Trophoblast cell (in vitro differentiated cells and primary cell): ENCODE results near the gene EXT2.

Source experiments
- DNase-seq, 2 donors: peaks; one replicate each; pipeline ENCODE4 v3.0.0-alpha.2; 2016
- H2AFZ ChIP-seq: 2 replicates; pipeline ENCODE4 v1.6.1; 2013; ENCODE audit warnings: low read length, moderate library complexity, mild to moderate bottlenecking; ENCODE audit not compliant: insufficient read depth, poor library complexity
- H2AK5ac ChIP-seq: 2 replicates; pipeline ENCODE4 v1.6.1; 2013; ENCODE audit warnings: mild to moderate bottlenecking, low read length
- H2BK120ac ChIP-seq: 2 replicates; pipeline ENCODE4 v1.6.1; 2013; ENCODE audit warnings: low read length, mild to moderate bottlenecking, moderate library complexity; ENCODE audit not compliant: insufficient read depth, poor library complexity
- H2BK12ac ChIP-seq: 2 replicates; pipeline ENCODE4 v1.6.1; 2013; ENCODE audit warnings: mild to moderate bottlenecking, low read length, moderate library complexity
- H2BK5ac ChIP-seq: 2 replicates; pipeline ENCODE4 v1.6.1; 2013; ENCODE audit warnings: low read length, low read depth, moderate library complexity, mild to moderate bottlenecking; ENCODE audit not compliant: poor library complexity
- H3K14ac ChIP-seq: 2 replicates; pipeline ENCODE4 v1.6.1; 2013; ENCODE audit warnings: mild to moderate bottlenecking, low read length
- H3K18ac ChIP-seq: 2 replicates; pipeline ENCODE4 v1.6.1; 2013; ENCODE audit warnings: mild to moderate bottlenecking, low read length
- H3K23ac ChIP-seq: 2 replicates; pipeline ENCODE4 v1.6.1; 2013; ENCODE audit warnings: low read length
- H3K27ac ChIP-seq: 2 replicates; pipeline ENCODE4 v1.5.1; 2013; ENCODE audit warnings: low read depth, mild to moderate bottlenecking, inconsistent platforms, low read length, moderate library complexity
- H3K27me3 ChIP-seq: 2 replicates; pipeline ENCODE4 v1.6.1; 2013; ENCODE audit warnings: inconsistent platforms, mild to moderate bottlenecking, low read length, moderate library complexity; ENCODE audit not compliant: insufficient read depth
- H3K36me3 ChIP-seq, 2 experiments: 1 replicate in 1 of 2; 2 replicates in 1 of 2; pipeline ENCODE4 v1.6.1; 2013; ENCODE audit warnings: low read length in 2 of 2, mild to moderate bottlenecking in 2 of 2, moderate library complexity in 1 of 2; ENCODE audit not compliant: insufficient read depth in 2 of 2, control insufficient read depth in 1 of 2
- H3K4ac ChIP-seq: 2 replicates; pipeline ENCODE4 v1.6.1; 2013; ENCODE audit warnings: low read depth, mild to moderate bottlenecking, low read length, moderate library complexity
- H3K4me1 ChIP-seq, 2 experiments: 1 replicate in 1 of 2; 2 replicates in 1 of 2; pipeline ENCODE4 v1.6.1; 2013; ENCODE audit warnings: low read length in 2 of 2, mild to moderate bottlenecking in 2 of 2, moderate library complexity in 1 of 2; ENCODE audit not compliant: insufficient read depth in 2 of 2, control insufficient read depth in 1 of 2
- H3K4me2 ChIP-seq: 2 replicates; pipeline ENCODE4 v1.6.1; 2013; ENCODE audit warnings: inconsistent platforms, mild to moderate bottlenecking, low read length, moderate library complexity
- H3K4me3 ChIP-seq: 2 replicates; pipeline ENCODE4 v1.5.1; 2013; ENCODE audit warnings: mild to moderate bottlenecking, low read depth, low read length, inconsistent platforms
- H3K79me1 ChIP-seq: one replicate; pipeline ENCODE4 v1.6.1; 2013; ENCODE audit warnings: low read length
- H3K79me2 ChIP-seq: 2 replicates; pipeline ENCODE4 v1.6.1; 2013; ENCODE audit warnings: low read length, mild to moderate bottlenecking; ENCODE audit not compliant: control insufficient read depth, insufficient read depth, poor library complexity
- H3K9ac ChIP-seq: 2 replicates; pipeline ENCODE4 v1.6.1; 2013; ENCODE audit warnings: mild to moderate bottlenecking, low read length
- H3K9me3 ChIP-seq: 2 replicates; pipeline ENCODE4 v1.6.1; 2013; ENCODE audit warnings: low read depth, mild to moderate bottlenecking, control low read depth, inconsistent platforms, low read length; ENCODE audit not compliant: insufficient read depth
- H4K12ac ChIP-seq: 2 replicates; pipeline ENCODE4 v1.6.1; 2013; ENCODE audit warnings: low read depth, mild to moderate bottlenecking, low read length, moderate library complexity
- H4K8ac ChIP-seq: 2 replicates; pipeline ENCODE4 v1.6.1; 2013; ENCODE audit warnings: low read depth, mild to moderate bottlenecking, low read length, moderate library complexity
- H4K91ac ChIP-seq: one replicate; pipeline ENCODE4 v1.6.1; 2013; ENCODE audit warnings: low read depth, mild to moderate bottlenecking, low read length, moderate library complexity
- WGBS: extraction: QIAGEN DNeasy Blood & Tissue Kit; methylation state at CpG from one replicate; pipeline ENCODE4 v1.1.7; 2013; ENCODE audit warnings: missing lambda C conversion rate; ENCODE audit not compliant: insufficient read length, insufficient coverage; ENCODE audit errors: extremely low coverage; 5-methylcytosine and 5-hydroxymethylcytosine counted together

EXT2 gene

DNA sequence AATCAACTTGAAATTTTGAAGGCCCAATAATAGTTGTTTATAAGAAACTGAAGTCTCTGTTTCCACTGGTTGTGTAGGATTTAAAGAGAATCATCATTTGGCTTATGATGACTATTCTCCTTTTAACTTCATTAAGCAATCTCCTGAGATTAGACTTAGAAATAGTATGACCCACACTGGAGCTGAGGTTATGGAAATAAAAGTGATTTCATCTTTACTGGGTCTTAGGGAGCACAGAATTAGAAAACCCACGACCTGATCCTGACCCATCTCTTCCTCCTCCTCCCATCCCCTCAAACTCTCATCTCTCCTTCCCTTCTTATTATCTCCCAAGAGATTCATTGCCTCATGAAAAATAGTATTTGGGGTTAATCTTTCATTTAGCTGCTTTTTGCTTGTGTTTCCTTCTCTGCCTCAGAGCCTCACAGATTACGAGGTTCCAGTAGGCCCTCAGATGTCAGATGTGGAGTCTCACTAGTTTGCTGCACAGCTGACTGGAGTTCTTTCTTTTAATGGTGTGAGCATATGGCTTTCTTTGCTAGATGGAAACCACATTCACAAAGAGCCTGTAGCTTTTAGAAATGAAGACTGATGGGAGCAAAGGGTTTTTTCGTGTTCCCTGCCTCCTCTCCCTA lies 129.5 kb downstream of the EXT2 start:
- Histone ChIP-seq H3K36me3 (no peaks in the 10 kb centered on the region), H3K4me2 (no peak overlapping the region), H2BK120ac (no peak overlapping the region), H4K12ac (no peak overlapping the region), H2AK5ac (no peak overlapping the region), H3K4me1 (peaks cover 6 to 11% of the 10 kb centered on the region in 2 experiments), H3K23ac (no peak overlapping the region), H3K79me2 (peaks cover 2% of the 10 kb centered on the region), H3K14ac (no peak overlapping the region), H3K27ac (no peak overlapping the region), H3K27me3 (no peaks in the 10 kb centered on the region), H4K8ac (no peak overlapping the region), H3K9ac (no peak overlapping the region), H2AFZ (no peak overlapping the region), H3K79me1 (peaks cover 2% of the 10 kb centered on the region), H2BK5ac (no peak overlapping the region), H3K18ac (no peak overlapping the region), H3K9me3 (no peaks in the 10 kb centered on the region), H3K4ac (no peak overlapping the region), H2BK12ac (no peak overlapping the region), H4K91ac (no peak overlapping the region), H3K4me3 (no peak overlapping the region)
- no peak for DNase-seq
- WGBS, result no CpG with 5 or more reads among the region's 3 CpGs

DNA sequence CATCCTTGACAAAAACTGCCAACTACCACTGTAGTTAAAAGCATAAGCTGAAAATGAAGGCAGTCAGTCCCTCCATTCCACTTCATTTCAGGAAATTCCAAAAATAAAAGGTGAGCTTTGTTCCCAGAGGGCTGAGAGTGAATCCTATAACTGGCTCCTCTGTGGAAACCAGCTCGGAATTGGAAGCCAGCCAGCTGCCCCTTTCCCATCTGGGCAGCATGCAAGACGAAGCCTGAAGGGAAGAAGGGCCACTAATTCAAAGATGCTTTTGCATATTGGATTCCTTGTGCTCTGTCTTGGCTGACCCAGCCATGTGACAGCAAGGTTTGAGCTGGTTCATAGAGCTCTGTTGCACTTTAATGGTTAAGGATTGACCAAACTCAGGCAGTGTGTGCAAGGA lies 131.0 kb downstream of the EXT2 start:
- H2AFZ ChIP-seq, result no peak overlapping the region
- peaks cover 4 to 7% of the 10 kb centered on the region in 2 experiments for H3K4me1 ChIP-seq
- no peak overlapping the region for H2BK5ac ChIP-seq
- H3K4me3 ChIP-seq, result no peak overlapping the region
- no peak overlapping the region for H3K4me2 ChIP-seq
- H3K27me3 ChIP-seq, result no peaks in the 10 kb centered on the region
- no peak overlapping the region for H3K14ac ChIP-seq
- no peaks in the 10 kb centered on the region for H3K9me3 ChIP-seq
- no peak overlapping the region for H2AK5ac ChIP-seq
- H3K79me2 ChIP-seq, result peaks cover 2% of the 10 kb centered on the region
- no peaks in the 10 kb centered on the region for H3K36me3 ChIP-seq
- no peak overlapping the region for H3K23ac ChIP-seq
- H3K9ac ChIP-seq, result no peak overlapping the region
- no peak overlapping the region for H2BK120ac ChIP-seq
- H3K27ac ChIP-seq, result no peak overlapping the region
- WGBS, result no CpG with 5 or more reads among the region's 2 CpGs
- no peak overlapping the region for H4K8ac ChIP-seq
- DNase-seq, result no peak
- H4K12ac ChIP-seq, result no peak overlapping the region
- H4K91ac ChIP-seq, result no peak overlapping the region
- no peak overlapping the region for H2BK12ac ChIP-seq
- no peak overlapping the region for H3K4ac ChIP-seq
- no peak overlapping the region for H3K18ac ChIP-seq
- peaks cover 2% of the 10 kb centered on the region for H3K79me1 ChIP-seq

DNA sequence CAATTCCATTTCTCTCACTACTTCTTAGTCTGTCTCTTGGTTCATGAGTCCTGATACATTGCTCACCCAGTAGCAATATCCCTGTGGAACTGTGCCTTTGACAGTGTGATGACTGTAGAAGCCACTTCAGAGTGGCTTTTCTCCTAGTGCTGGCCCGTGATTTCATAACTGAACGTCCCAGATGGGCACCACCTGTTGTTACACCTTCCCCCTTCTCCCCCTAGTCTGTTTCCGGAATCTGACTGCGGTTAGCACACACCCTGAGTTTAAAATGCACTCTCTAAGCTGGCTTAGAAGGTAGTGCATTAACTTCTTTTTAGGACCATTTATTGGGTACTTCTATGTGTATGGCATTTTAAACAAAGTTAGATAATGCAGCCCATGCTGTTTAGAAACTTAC lies 131.5 kb downstream of the EXT2 start:
- no peak overlapping the region for H3K4me3 ChIP-seq
- no peak overlapping the region for H3K4ac ChIP-seq
- H3K4me1 ChIP-seq, result peaks cover 4 to 7% of the 10 kb centered on the region in 2 experiments
- H2BK5ac ChIP-seq, result no peak overlapping the region
- H3K9me3 ChIP-seq, result no peaks in the 10 kb centered on the region
- DNase-seq, result no peak
- no peak overlapping the region for H4K8ac ChIP-seq
- no peak overlapping the region for H2AK5ac ChIP-seq
- no CpG with 5 or more reads among the region's 4 CpGs for WGBS
- peaks cover 2% of the 10 kb centered on the region for H3K79me2 ChIP-seq
- no peaks in the 10 kb centered on the region for H3K27me3 ChIP-seq
- no peak overlapping the region for H2AFZ ChIP-seq
- peaks cover 2% of the 10 kb centered on the region for H3K79me1 ChIP-seq
- H3K9ac ChIP-seq, result no peak overlapping the region
- no peak overlapping the region for H3K14ac ChIP-seq
- H4K91ac ChIP-seq, result no peak overlapping the region
- H3K18ac ChIP-seq, result no peak overlapping the region
- no peak overlapping the region for H2BK12ac ChIP-seq
- H3K27ac ChIP-seq, result no peak overlapping the region
- H3K36me3 ChIP-seq, result no peaks in the 10 kb centered on the region
- H2BK120ac ChIP-seq, result no peak overlapping the region
- H3K4me2 ChIP-seq, result no peak overlapping the region
- no peak overlapping the region for H4K12ac ChIP-seq
- H3K23ac ChIP-seq, result no peak overlapping the region

DNA sequence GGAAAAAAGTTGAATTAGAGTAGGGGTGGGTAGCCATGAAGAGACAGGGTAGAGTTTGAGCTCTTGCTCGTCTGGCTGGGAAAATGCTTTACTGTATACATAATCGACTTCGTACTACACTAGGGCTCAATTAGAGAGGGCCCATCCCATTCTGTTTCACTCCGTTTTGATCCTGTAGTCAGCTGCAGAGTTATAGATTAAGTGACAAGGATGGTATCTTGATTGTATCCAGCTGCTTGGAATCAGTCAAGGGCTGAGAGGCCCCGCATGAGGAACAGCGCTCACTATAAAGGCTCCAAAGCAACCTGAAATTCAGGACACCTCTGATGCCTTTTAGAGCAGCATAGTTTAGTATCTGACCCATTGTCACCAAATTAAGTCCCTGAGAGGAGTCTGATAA lies 132.9 kb downstream of the EXT2 start:
- Histone ChIP-seq H4K12ac (no peak overlapping the region), H3K14ac (no peak overlapping the region), H3K4me2 (no peak overlapping the region), H2BK12ac (no peak overlapping the region), H3K79me1 (peaks cover 2% of the 10 kb centered on the region), H2BK5ac (no peak overlapping the region), H2BK120ac (no peak overlapping the region), H3K4me1 (peaks cover 4 to 7% of the 10 kb centered on the region in 2 experiments), H4K91ac (no peak overlapping the region), H3K23ac (no peak overlapping the region), H3K9me3 (no peaks in the 10 kb centered on the region), H3K4ac (no peak overlapping the region), H3K4me3 (no peak overlapping the region), H2AK5ac (no peak overlapping the region), H3K27me3 (no peaks in the 10 kb centered on the region), H3K18ac (no peak overlapping the region), H3K79me2 (peaks cover 2% of the 10 kb centered on the region), H3K9ac (no peak overlapping the region), H3K27ac (no peak overlapping the region), H4K8ac (no peak overlapping the region), H2AFZ (no peak overlapping the region), H3K36me3 (no peaks in the 10 kb centered on the region)
- no peak for DNase-seq
- no CpG with 5 or more reads among the region's 6 CpGs for WGBS
